Body of pancreas (tissue), 4 donors: ENCODE measurements around the gene GOT1. TPM values are rescaled to one million over a fixed set of nuclear protein-coding genes. Genes with fewer than 3 reads are reported as not detected.

Experiments
- ATAC-seq: fragments of 150-250 bp; one replicate; pipeline ENCODE4 v1.9.1; 2016
- DNase-seq, 4 donors: peaks; one replicate each; pipeline ENCODE4 v3.0.0-alpha.2; 2019
- H3K27ac ChIP-seq, 4 donors: fragments of 200-600 bp; sonication (generic); 1 replicate in 3 of 4; 2 replicates in 1 of 4; pipeline versions ENCODE4 v1.5.1 to v1.6.1; 2016 to 2019; ENCODE audit warnings: mild to moderate bottlenecking in 1 of 4, mixed read lengths in 1 of 4, moderate library complexity in 1 of 4
- H3K27me3 ChIP-seq, 2 donors: fragments of 200-600 bp; sonication (generic); one replicate each; pipeline ENCODE4 v1.6.0; 2016; ENCODE audit warnings: mild to moderate bottlenecking in 1 of 2
- H3K36me3 ChIP-seq, 2 donors: fragments of 200-600 bp; sonication (generic); replicated peaks in 1 of 2; 2 replicates each; pipeline ENCODE4 v1.5.1; 2016; ENCODE audit warnings: low read depth in 2 of 2; ENCODE audit not compliant: insufficient read depth in 1 of 2
- H3K4me1 ChIP-seq: fragments of 200-600 bp; sonication (generic); one replicate; pipeline ENCODE4 v1.6.0; 2016
- H3K4me3 ChIP-seq, 2 donors: fragments of 200-600 bp; sonication (generic); 1 replicate in 1 of 2; 2 replicates in 1 of 2; pipeline ENCODE4 v1.5.1; 2016 to 2019
- H3K9me3 ChIP-seq, 3 donors: fragments of 200-600 bp; sonication (generic); 1 replicate in 2 of 3; 2 replicates in 1 of 3; pipeline ENCODE4 v1.5.1; 2016
- POLR2A ChIP-seq, 3 donors: fragments of 450-650 bp; IDR thresholded peaks; one replicate each; pipeline ENCODE4 v1.6.1; 2016; ENCODE audit warnings: antibody characterized with exemption in 3 of 3, mild to moderate bottlenecking in 2 of 3
- WGBS, 2 donors: methylation state at CpG; one replicate each; pipeline ENCODE4 v1.1.5; 2017; 5-methylcytosine and 5-hydroxymethylcytosine counted together
- intact Hi-C: fragments of 100-400 bp; cut with DNase I; formaldehyde crosslinking; loops from one replicate; pipeline ENCODE4 v1.15.1; 2023
- total RNA-seq, 2 donors: library from RNA; depleted of rRNA; stranded (reverse); fragments of >200 nt; gene quantifications; one replicate each; pipeline ENCODE4 v1.1.0, GENCODE V29; 2016
- TF ChIP-seq, protein P1 (sequence below), 7 experiments: fragments of 450-650 bp in 4 of 7; fragments of 200-600 bp in 3 of 7; sonication (generic) in 3 of 7; IDR thresholded peaks; one replicate each; pipeline ENCODE4 v1.5.1; 2016 to 2019; ENCODE audit warnings: antibody characterized with exemption in 7 of 7

GOT1 gene
- total RNA-seq, 2 donors from 2014 or later: 7.3 to 14.8 TPM

DNA sequence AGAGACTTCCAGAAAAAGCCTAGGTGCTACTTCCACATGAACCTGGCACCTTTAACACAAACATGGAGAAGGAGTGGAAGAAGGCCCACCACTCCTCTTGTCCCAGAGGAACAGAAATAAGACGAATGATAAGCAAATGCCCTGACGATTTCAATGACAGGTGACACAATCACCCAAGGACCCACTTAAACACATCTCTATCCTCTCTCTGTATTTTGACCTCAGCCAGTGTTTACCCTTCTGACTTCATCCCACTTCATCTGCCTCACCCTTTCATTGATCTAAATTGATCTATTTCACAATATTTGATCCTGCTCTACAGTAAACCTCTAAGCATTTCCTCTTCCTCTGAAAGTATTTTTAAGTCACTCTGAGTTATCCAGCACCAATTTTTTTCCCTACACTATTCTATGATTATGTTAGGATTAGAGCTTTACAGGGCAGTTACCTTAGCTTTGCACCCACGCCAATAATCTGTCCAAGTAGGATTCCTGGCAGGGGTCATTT, 9.1 kb downstream of the GOT1 start:
- no peaks in the 10 kb centered on the region for H3K27me3 ChIP-seq
- intact Hi-C loops: no loop called here
- H3K4me3 ChIP-seq: no peak overlapping the region
- no peak overlapping the region for H3K27ac ChIP-seq
- no peaks in the 10 kb centered on the region for H3K9me3 ChIP-seq
- no peaks in the 10 kb centered on the region for H3K36me3 ChIP-seq
- TF ChIP-seq, protein P1, sequence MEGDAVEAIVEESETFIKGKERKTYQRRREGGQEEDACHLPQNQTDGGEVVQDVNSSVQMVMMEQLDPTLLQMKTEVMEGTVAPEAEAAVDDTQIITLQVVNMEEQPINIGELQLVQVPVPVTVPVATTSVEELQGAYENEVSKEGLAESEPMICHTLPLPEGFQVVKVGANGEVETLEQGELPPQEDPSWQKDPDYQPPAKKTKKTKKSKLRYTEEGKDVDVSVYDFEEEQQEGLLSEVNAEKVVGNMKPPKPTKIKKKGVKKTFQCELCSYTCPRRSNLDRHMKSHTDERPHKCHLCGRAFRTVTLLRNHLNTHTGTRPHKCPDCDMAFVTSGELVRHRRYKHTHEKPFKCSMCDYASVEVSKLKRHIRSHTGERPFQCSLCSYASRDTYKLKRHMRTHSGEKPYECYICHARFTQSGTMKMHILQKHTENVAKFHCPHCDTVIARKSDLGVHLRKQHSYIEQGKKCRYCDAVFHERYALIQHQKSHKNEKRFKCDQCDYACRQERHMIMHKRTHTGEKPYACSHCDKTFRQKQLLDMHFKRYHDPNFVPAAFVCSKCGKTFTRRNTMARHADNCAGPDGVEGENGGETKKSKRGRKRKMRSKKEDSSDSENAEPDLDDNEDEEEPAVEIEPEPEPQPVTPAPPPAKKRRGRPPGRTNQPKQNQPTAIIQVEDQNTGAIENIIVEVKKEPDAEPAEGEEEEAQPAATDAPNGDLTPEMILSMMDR (IDR thresholded peaks at IDR 0.05): no peak
- no peak for TF ChIP-seq POLR2A (IDR thresholded peaks at IDR 0.05)
- 68 to 74% methylated on average over 3 of the region's 3 CpGs for WGBS, 2 donors
- DNase-seq: no peak
- H3K4me1 ChIP-seq: peaks cover 11% of the 10 kb centered on the region
- no peak for ATAC-seq

DNA sequence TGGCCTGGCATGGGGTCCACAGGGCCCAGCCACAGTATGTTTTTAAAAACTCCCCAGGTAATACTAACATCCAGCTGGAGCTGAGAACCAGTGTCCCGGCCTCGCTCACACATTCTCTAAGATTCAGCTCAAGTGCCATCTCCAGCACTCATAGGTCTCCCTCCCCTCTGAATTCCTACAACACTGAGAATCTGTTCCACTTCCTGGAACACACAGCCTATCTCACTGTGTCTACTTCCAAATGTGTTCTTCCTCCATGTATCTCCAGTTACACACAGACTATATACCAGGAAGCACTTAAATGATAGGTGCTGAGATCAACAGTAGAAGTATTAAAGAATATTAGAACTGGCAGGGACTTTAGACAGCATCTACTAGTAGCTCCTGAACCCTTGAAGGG, 10.7 kb downstream of the GOT1 start:
- DNase-seq: no peak
- Histone ChIP-seq H3K9me3 (no peaks in the 10 kb centered on the region), H3K27me3 (no peaks in the 10 kb centered on the region), H3K4me1 (no peaks in the 10 kb centered on the region), H3K27ac (no peak overlapping the region), H3K4me3 (no peak overlapping the region), H3K36me3 (no peaks in the 10 kb centered on the region)
- TF ChIP-seq POLR2A (IDR thresholded peaks at IDR 0.05): no peak
- TF ChIP-seq, protein P1 (IDR thresholded peaks at IDR 0.05): no peak
- intact Hi-C loops: no loop called here
- no peak for ATAC-seq
- 98 to 100% methylated on average over 2 of the region's 2 CpGs for WGBS, 2 donors

DNA sequence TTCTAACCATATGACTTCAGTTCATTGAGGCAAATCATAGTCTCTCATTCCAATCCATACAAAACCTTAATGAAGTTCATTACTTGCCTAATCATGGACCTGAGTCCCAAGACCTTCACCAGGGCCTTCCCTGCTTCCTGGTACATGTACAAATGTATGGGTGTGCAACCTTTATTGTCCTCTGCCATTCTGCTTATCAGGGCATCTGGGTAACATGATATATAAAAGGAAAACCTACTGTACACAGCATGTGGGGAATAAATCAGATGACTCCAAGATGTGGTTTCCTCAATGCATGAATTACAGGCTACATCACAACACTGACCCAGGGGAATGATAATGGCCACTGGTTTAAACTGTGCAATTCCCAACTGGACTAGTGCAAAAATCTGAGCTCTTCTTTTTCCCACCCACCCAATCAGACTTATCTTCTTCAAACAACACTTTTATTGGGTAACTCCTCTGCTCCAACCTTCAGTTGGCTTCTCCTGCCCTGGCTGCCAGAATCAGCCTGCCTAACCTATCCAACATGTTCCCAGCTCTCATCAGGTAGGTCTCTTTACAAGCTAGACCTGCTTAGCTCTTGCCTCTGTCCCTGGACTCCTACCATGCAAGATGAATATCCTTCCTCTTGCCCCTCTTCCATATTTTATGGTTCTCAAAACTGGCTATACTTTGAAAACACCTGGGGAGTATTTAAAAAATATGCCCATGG, 11.4 kb downstream of the GOT1 start:
- H3K4me1 ChIP-seq: no peaks in the 10 kb centered on the region
- no peak overlapping the region for H3K4me3 ChIP-seq
- H3K9me3 ChIP-seq: no peaks in the 10 kb centered on the region
- H3K27ac ChIP-seq: no peak overlapping the region
- H3K27me3 ChIP-seq: no peaks in the 10 kb centered on the region
- TF ChIP-seq POLR2A (IDR thresholded peaks at IDR 0.05): no peak
- TF ChIP-seq, protein P1 (IDR thresholded peaks at IDR 0.05): no peak
- intact Hi-C loops: no loop called here
- ATAC-seq (no peak), DNase-seq (no peak)
- H3K36me3 ChIP-seq: no peaks in the 10 kb centered on the region

DNA sequence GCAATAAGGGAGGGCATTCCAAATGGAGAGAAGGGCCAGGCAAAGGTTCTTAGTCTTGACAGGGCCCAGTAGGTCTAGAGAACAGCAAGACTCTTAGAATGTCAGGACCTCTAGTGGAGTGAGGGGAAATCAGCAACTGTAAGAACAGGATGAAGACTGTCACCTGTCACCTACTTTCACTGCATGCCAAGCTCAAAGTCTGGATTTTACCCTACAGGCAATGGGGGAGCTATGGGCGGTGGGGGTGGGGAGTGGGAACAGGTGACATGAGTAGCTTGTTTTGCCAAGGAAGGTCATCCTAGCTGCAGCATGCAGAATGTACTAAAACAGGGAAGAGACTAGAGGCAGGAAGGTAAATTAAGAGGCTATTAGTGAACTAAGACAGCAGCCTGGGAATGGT, 18.3 kb downstream of the GOT1 start:
- ATAC-seq: no peak

More for the DNA sequence above, 18.3 kb downstream of the GOT1 start:
- Histone ChIP-seq H3K36me3 (no peaks in the 10 kb centered on the region), H3K4me1 (no peaks in the 10 kb centered on the region), H3K4me3 (no peak overlapping the region), H3K27ac (no peak overlapping the region), H3K9me3 (no peaks in the 10 kb centered on the region), H3K27me3 (no peaks in the 10 kb centered on the region)
- WGBS, 2 donors: 90 to 92% methylated on average over 1 of the region's 1 CpG
- no peak for DNase-seq
- TF ChIP-seq POLR2A (IDR thresholded peaks at IDR 0.05): no peak
- TF ChIP-seq, protein P1 (IDR thresholded peaks at IDR 0.05): no peak
- intact Hi-C loops: no loop called here
